ENCODE measurements around the gene AHCYL2.
A peak's percentile ranks its signal among the peaks of the same experiment; 100 is the strongest.
"Not testable (repeated sequence)": the region's sequence is repeated elsewhere in the genome, so short reads cannot be mapped to it uniquely, and the experiment has no call there.

AHCYL2 gene

DNA sequence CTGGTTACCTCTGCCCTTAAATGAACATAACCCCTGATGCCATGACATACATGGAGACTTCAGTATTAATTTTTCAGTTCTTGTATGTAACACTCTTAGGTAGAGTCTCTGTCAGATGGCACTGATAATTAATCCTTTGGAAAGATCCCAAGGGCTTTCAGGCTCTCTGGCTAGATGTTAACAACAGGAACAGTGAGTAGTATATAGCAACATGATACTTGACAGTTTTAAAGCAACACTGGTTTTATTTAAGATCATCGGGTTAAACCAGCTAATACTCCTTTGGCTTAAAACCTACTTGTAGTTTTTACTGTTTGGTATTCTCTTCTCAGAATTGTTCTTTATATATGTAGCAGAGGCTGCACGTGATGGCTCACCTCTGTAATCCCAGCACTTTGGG, 27.3 kb downstream of the AHCYL2 start:
- H3K36me3 Mint-ChIP-seq (ENCODE audit: low read depth): no peaks in the 10 kb centered on the region
- H3K27me3 Mint-ChIP-seq: no peaks in the 10 kb centered on the region
- H3K27ac Mint-ChIP-seq: no peak overlapping the region
- H3K4me1 Mint-ChIP-seq (ENCODE audit: low read depth): peaks cover under 1% of the 10 kb centered on the region
- no peaks in the 10 kb centered on the region for H3K9me3 Mint-ChIP-seq
- no peak overlapping the region for H3K4me3 Mint-ChIP-seq

DNA sequence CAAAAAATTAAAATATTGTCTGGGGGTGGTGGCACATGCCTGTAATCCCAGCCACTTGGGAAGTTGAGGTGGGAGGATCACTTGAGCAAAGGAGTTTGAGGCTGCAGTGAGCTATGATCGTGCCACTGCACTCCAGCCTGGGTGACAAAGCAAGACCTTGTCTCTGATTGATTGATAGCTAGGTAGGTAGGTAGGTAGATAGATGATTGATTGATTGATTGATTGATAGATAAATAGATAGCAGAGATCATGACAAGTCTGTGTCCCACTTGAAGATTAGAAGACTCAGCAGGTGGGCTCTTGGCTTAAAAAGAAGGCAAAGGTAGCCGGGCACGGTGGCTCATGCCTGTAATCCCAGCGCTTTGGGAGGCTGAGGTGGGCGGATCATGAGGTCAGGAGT, 27.8 kb downstream of the AHCYL2 start:
- H3K27ac Mint-ChIP-seq, H3K4me3 Mint-ChIP-seq: not testable (repeated sequence)

DNA sequence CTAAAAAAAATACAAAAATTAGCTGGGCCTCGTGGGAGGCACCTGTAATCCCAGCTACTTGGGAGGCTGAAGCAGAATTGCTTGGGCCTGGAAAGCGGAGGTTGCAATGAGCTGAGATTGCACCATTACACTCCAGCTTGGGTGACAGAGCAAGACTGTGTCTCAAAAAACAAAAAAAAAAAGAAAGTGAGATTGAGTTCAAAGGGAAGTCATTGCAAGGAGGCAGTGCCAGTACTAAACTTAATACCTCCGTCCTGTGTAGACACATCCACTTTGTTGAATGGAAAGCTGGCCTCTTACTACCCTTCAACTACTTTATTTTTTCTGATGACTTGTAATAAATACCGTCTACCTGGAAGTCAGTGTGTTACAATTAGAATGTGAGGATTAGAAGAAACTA, 31.0 kb downstream of the AHCYL2 start:
- Mint-ChIP-seq H3K4me1 (ENCODE audit: low read depth) (peaks cover 26% of the 10 kb centered on the region), H3K4me3 (no peak overlapping the region), H3K36me3 (ENCODE audit: low read depth) (no peaks in the 10 kb centered on the region), H3K9me3 (no peaks in the 10 kb centered on the region), H3K27me3 (no peaks in the 10 kb centered on the region), H3K27ac (no peak overlapping the region)

More for the DNA sequence above, 27.8 kb downstream of the AHCYL2 start:
- H3K4me1 Mint-ChIP-seq (ENCODE audit: low read depth); H3K9me3 Mint-ChIP-seq; H3K27me3 Mint-ChIP-seq; H3K36me3 Mint-ChIP-seq (ENCODE audit: low read depth): not testable (repeated sequence)

DNA sequence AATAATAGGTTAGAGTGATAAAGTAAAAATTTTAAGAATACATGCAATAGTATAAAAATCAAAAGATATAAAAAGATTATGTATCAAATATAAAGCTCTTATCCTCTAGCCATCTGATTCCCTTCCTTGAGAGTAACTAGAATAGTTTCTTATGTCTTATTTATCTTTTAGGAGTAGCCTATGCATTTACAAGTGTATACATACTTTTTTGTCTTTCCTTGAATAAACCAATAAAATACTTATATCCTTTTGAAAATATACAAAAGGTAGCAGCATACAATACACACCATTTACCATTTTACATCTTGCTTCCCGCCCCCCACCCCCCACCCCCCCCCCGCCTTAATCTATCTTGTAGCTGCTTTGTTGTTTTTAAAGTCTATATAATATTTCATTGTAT, 31.4 kb downstream of the AHCYL2 start:
- H3K9me3 Mint-ChIP-seq: no peaks in the 10 kb centered on the region
- H3K4me3 Mint-ChIP-seq: no peak overlapping the region
- H3K27ac Mint-ChIP-seq: no peak overlapping the region
- no peaks in the 10 kb centered on the region for H3K36me3 Mint-ChIP-seq (ENCODE audit: low read depth)
- H3K27me3 Mint-ChIP-seq: no peaks in the 10 kb centered on the region
- H3K4me1 Mint-ChIP-seq (ENCODE audit: low read depth): peaks cover 26% of the 10 kb centered on the region

DNA sequence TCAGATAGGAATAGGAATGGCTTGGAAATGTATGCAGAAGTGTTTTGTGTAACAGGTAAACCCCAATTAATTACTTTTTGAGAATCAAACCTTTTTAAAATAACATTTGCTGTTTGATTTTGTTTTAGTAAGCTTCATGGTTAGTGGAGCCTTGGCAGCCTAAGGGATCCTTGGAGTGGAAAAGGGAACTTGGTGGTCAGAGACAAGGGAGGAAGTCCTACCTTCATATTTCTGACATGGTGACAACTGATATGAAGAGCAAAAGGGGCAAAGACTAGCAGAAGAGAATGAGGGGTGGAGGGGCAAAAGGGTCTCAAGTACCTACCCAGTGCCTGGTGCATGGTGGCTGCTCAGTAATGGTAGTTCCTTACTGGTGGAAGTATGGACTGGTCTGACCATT, 32.3 kb downstream of the AHCYL2 start:
- no peak overlapping the region for H3K4me3 Mint-ChIP-seq
- H3K27me3 Mint-ChIP-seq: no peaks in the 10 kb centered on the region

DNA sequence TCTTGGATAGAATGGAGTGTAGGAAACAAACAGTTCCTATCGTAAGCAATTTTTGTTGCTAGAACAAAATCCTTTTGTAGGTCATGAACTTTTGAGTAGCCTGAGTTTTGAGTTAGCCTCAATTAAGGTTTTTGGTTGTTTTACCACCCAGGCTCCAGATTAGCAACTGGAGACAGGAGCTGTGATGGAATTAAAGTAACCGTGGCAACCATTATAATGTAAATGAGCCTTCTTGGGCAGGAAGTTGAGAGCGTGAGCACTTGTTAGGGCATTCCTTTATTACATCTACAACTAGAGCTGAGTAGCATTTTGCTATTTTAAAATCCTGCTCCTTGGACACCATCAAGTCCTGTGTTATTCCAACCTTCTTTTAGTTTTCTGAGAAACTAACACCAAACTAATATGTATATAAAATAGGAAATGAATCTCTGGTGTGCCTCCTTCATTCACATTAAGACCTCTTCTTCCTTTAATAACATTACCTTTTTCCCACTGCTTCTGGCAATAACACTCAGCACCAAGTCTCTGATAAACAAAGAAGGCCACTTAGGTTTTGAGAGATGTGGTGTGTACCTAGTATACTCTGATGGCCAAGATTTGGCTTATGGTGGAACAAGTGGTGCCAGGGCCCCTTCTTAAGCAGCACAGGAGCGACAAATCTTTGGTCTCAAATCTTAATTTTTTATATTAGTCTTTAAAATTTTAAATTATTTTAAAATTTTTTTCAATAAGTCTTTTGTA, 34.0 kb downstream of the AHCYL2 start:
- Mint-ChIP-seq H3K9me3 (no peaks in the 10 kb centered on the region), H3K4me3 (no peak overlapping the region), H3K4me1 (ENCODE audit: low read depth) (peaks cover 26% of the 10 kb centered on the region)

More for the DNA sequence above, 32.3 kb downstream of the AHCYL2 start:
- no peak overlapping the region for H3K27ac Mint-ChIP-seq
- no peaks in the 10 kb centered on the region for H3K36me3 Mint-ChIP-seq (ENCODE audit: low read depth)
- no peaks in the 10 kb centered on the region for H3K9me3 Mint-ChIP-seq
- H3K4me1 Mint-ChIP-seq (ENCODE audit: low read depth): peaks cover 26% of the 10 kb centered on the region

DNA sequence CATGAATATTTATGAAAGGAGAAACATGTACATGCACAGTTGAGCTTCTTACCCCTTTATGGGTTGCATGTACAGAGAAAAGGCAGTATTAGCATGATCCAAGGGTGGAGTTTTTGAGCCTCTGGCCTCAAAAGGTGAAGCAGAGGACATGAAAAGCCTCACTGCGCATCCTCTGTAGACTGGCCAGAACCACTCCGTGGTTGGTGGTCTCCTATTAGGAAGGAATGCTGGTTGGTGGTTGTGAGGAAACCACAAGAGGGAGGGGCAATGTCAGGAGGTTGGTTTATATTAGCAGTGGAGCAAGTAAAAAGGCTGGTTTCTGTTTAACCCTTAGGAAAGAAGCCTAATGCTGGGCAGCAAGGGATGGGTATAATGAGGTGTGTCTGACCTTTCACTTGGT, 37.5 kb downstream of the AHCYL2 start:
- H3K27ac Mint-ChIP-seq: no peak overlapping the region

More for the DNA sequence above, 34.0 kb downstream of the AHCYL2 start:
- no peak overlapping the region for H3K27ac Mint-ChIP-seq
- H3K27me3 Mint-ChIP-seq: no peaks in the 10 kb centered on the region
- H3K36me3 Mint-ChIP-seq (ENCODE audit: low read depth): no peaks in the 10 kb centered on the region

DNA sequence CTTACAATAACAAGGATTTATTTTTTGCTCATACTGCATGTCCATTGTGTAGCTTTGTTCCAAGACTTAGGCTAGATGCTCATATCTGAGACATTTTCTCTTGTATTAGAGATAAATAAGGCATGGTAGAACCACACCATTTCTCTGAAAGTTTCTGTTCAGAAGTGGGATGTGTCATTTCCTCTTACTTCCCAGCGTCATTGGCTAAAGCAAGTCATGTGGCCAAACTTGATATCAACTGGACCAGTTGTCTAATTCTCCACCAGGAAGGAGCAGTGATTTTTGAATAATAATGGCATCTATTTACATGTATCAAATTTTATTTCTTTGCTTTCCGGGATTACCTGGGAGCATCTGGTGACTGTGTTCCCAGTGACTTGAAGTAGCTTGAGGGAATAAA, 38.3 kb downstream of the AHCYL2 start:
- H3K27me3 Mint-ChIP-seq: no peaks in the 10 kb centered on the region
- no peak overlapping the region for H3K27ac Mint-ChIP-seq
- H3K9me3 Mint-ChIP-seq: no peaks in the 10 kb centered on the region
- peaks cover 20% of the 10 kb centered on the region for H3K4me1 Mint-ChIP-seq (ENCODE audit: low read depth)
- no peaks in the 10 kb centered on the region for H3K36me3 Mint-ChIP-seq (ENCODE audit: low read depth)
- no peak overlapping the region for H3K4me3 Mint-ChIP-seq

More for the DNA sequence above, 37.5 kb downstream of the AHCYL2 start:
- no peaks in the 10 kb centered on the region for H3K27me3 Mint-ChIP-seq
- H3K4me1 Mint-ChIP-seq (ENCODE audit: low read depth): peaks cover 23% of the 10 kb centered on the region
- H3K4me3 Mint-ChIP-seq: no peak overlapping the region
- no peaks in the 10 kb centered on the region for H3K36me3 Mint-ChIP-seq (ENCODE audit: low read depth)
- H3K9me3 Mint-ChIP-seq: no peaks in the 10 kb centered on the region

DNA sequence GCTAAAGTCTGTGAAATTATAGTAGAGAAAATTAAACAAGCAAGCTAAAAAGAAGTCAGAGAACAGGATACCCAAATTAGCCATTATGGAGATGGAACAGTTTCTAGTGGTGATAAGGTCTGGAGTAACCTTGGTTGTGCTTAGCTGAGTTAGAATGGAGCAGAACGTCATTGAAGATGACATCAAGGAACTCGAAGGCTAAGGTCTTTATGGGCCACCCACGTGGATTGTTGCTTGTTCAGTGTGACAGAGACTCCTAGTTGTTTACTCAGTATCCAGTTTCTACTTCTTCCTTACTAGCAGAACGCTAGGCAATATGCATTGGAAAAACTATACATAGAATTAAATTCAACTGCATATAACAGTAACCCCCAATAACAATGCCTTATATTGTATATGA, 39.7 kb downstream of the AHCYL2 start:
- H3K27me3 Mint-ChIP-seq: no peaks in the 10 kb centered on the region
- no peaks in the 10 kb centered on the region for H3K9me3 Mint-ChIP-seq
- no peak overlapping the region for H3K27ac Mint-ChIP-seq
- peaks cover 9% of the 10 kb centered on the region for H3K4me1 Mint-ChIP-seq (ENCODE audit: low read depth)
- no peaks in the 10 kb centered on the region for H3K36me3 Mint-ChIP-seq (ENCODE audit: low read depth)
- H3K4me3 Mint-ChIP-seq: no peak overlapping the region

DNA sequence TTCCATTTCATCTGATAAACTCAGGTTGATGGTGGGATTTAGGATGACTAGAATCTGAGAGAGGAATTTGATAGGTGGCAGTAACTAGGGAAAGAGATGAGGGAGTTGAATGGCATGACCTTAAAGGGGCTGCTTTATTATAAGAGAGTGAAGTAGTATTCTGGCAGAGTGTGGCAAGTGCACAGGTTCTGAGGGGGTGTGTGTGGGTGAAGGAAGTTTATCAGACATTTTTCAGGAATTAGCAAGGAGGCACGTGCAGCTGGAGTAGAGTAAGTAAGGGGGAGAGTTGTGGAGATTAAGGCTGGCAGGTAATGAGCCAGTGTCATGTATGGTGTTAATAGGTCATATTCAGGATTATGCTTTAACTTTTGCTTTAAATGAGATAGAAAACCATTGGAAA, 40.5 kb downstream of the AHCYL2 start:
- no peak overlapping the region for H3K4me3 Mint-ChIP-seq

DNA sequence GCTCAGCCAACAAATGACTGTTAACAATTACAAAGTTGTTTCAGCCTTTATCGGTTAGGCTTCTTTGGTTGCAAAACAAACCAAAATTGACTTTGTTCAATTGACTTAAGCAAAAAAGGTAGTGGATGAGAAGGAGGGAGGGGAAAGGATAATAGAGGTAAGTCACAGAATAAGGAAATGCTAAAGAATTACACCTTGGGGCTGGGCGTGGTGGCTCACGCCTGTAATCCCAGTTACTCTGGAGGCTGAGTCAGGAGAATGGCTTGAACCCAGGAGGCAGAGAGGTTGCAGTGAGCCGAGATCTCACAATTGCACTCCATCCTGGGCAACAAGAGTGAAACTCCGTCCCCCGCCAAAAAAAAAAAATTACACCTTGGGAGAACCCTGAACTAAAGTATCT, 41.4 kb downstream of the AHCYL2 start:
- Mint-ChIP-seq H3K27ac (no peak overlapping the region), H3K4me3 (no peak overlapping the region), H3K9me3 (no peaks in the 10 kb centered on the region), H3K4me1 (ENCODE audit: low read depth) (peaks cover 10% of the 10 kb centered on the region), H3K36me3 (ENCODE audit: low read depth) (no peaks in the 10 kb centered on the region), H3K27me3 (no peaks in the 10 kb centered on the region)

More for the DNA sequence above, 40.5 kb downstream of the AHCYL2 start:
- H3K4me1 Mint-ChIP-seq (ENCODE audit: low read depth): peaks cover 5% of the 10 kb centered on the region
- H3K27ac Mint-ChIP-seq: no peak overlapping the region
- no peaks in the 10 kb centered on the region for H3K36me3 Mint-ChIP-seq (ENCODE audit: low read depth)
- no peaks in the 10 kb centered on the region for H3K27me3 Mint-ChIP-seq
- no peaks in the 10 kb centered on the region for H3K9me3 Mint-ChIP-seq

DNA sequence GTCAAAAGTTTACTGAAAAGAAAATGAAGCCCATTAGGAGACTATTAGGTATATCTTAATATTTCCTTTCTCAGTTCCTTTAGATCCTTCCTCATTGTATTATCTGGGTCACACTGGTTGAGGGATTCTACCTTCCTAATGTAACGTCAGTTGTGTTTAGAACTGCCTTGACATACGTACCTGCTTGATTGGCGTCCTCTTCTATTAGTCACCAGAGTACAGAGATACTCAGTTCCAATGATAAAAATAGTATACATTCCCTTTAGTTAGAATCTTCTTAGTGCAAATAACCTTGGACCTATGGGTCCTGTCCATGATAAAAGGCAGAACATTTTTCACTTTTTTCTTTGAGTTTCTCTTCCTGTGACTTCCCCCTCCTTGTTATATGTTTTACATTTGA, 45.2 kb downstream of the AHCYL2 start:
- no peak overlapping the region for H3K4me3 Mint-ChIP-seq
- no peak overlapping the region for H3K27ac Mint-ChIP-seq
- H3K4me1 Mint-ChIP-seq (ENCODE audit: low read depth): peaks cover 15% of the 10 kb centered on the region

DNA sequence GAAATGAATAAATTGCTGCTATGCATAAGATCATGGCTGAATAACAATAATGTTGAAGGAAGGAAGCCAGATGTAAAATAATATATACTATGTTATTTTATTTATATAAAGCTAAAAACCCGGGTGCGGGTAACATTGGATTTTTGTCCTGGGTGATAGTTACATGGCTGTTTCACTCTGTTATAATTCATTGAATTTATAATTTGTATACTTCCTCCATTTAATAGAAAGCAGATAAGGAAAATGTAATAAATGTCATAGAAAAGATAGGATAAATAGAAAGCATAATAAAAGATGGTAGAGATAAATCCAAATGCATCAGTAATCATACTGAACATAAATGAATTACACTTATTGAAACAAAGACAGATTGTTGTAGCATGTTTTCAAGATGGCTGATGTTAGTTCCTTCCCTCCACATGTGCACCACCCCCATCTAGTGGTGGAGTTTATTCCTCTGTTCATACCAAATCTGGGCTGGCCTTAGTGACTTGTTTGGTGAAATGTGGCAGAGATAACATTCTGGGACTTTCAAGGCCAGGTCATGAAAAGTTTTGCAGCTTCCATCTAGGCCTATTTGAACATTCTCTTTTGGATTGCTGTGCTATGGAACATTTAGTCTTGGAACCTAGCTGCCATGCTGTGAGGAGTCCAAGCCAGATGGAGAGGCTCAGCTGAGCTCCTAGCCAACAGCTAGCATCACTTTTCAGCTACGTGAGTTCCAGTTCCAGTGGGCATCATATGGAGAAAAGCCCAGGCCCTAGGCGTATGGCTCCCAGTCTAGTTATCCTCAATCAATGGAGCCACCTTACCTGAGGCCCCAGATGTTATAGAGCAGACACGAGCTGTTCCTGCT, 46.9 kb downstream of the AHCYL2 start:
- H3K9me3 Mint-ChIP-seq: no peaks in the 10 kb centered on the region
- peaks cover 5% of the 10 kb centered on the region for H3K36me3 Mint-ChIP-seq (ENCODE audit: low read depth)
- H3K27ac Mint-ChIP-seq: peak overlapping the region; percentile 76
- no peaks in the 10 kb centered on the region for H3K27me3 Mint-ChIP-seq
- H3K4me1 Mint-ChIP-seq (ENCODE audit: low read depth): peaks cover 15% of the 10 kb centered on the region
- H3K4me3 Mint-ChIP-seq: peak overlapping the region; percentile 71

More for the DNA sequence above, 45.2 kb downstream of the AHCYL2 start:
- peaks cover 5% of the 10 kb centered on the region for H3K36me3 Mint-ChIP-seq (ENCODE audit: low read depth)
- H3K9me3 Mint-ChIP-seq: no peaks in the 10 kb centered on the region
- H3K27me3 Mint-ChIP-seq: no peaks in the 10 kb centered on the region

DNA sequence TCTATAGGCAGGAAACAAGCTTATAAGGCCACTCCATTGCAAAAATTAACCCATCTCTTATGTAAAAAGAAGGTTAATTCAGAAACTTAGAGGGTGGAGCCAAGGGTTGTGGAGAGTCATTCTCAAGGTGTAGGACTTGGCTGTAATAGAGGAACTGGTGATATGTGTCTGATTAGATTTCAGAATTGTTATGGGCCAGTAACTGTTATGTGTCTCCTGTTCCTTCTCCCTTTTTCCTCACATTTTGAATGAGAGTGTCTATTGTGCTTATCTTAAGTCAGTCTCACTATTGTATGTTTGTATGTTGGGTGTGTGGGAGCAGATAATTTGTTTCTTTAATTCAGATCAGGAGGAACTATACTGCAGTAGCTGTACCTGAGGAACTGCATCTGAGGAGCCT, 49.1 kb downstream of the AHCYL2 start:
- Mint-ChIP-seq H3K4me1 (ENCODE audit: low read depth) (peaks cover 15% of the 10 kb centered on the region), H3K4me3 (no peak overlapping the region), H3K9me3 (no peaks in the 10 kb centered on the region), H3K27ac (no peak overlapping the region), H3K36me3 (ENCODE audit: low read depth) (peaks cover 8% of the 10 kb centered on the region), H3K27me3 (no peaks in the 10 kb centered on the region)

DNA sequence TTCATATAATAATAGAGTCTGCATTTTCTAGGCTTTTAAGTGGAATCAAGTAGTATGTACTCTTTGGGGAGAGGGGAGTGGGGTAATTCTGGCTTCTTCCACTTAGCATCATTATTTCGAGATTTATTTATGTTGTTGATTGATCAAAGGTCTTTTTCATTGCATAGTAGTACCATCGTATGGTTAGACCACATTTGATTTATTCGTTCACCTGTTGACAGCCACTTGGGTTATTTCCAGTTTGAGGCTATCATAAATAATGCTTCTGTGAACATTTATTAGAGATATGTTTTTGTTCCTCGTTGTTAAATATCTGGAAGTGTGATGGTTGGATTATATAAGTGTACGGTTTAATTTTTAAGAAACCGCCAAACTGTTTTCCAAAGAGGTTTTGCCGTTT, 52.8 kb downstream of the AHCYL2 start:
- Mint-ChIP-seq H3K9me3 (no peaks in the 10 kb centered on the region), H3K4me3 (no peak overlapping the region), H3K36me3 (ENCODE audit: low read depth) (peaks cover 22% of the 10 kb centered on the region), H3K4me1 (ENCODE audit: low read depth) (no peaks in the 10 kb centered on the region), H3K27me3 (no peaks in the 10 kb centered on the region), H3K27ac (no peak overlapping the region)

Data from stimulated activated naive CD8-positive, alpha-beta T cell treated with anti-CD3 and anti-CD28 coated beads, Interleukin-15, Interleukin-2, amounts not matched to agents 100 ng/mL and 50 ng/mL, for 24 hours (primary cell).